Hematopoietic multipotent progenitor cell (in vitro differentiated cells): Measurements from ENCODE around the gene ARHGAP23. TPM values are rescaled to one million over a fixed set of nuclear protein-coding genes. Genes with fewer than 3 reads are reported as not detected.
A peak's percentile ranks its signal among the peaks of the same experiment; 100 is the strongest.
"Not testable (repeated sequence)": the region's sequence is repeated elsewhere in the genome, so short reads cannot be mapped to it uniquely, and the experiment has no call there.

Experiments used
- DNase-seq, 3 donors: peaks; one replicate each; pipeline ENCODE4 v3.0.0-alpha.2; 2011 to 2015; ENCODE audit warnings: low read depth in 2 of 3, low spot score in 2 of 3
- total RNA-seq: library from RNA; depleted of rRNA; stranded (reverse); fragments of >200 nt; gene quantifications from one replicate; pipeline ENCODE4 v1.2.3, GENCODE V29; 2012

The ARHGAP23 gene
- total RNA-seq, 1 donor, result 16.4 TPM

GRCh38 chr17:38511150-38512108 is 83.2 kb downstream of the ARHGAP23 start:
- peak in 1 of 3 donors; percentile 29 for DNase-seq

GRCh38 chr17:38512473-38513058 is 84.3 kb downstream of the ARHGAP23 start:
- DNase-seq, result no peak

GRCh38 chr17:38526526-38526925 is 98.3 kb downstream of the ARHGAP23 start:
- DNase-seq, result not testable (repeated sequence)

- not testable (repeated sequence) for DNase-seq
These were observed 99.9 kb downstream of the ARHGAP23 start for GRCh38 chr17:38528141-38528540.

- not testable (repeated sequence) for DNase-seq
These were observed 102.6 kb downstream of the ARHGAP23 start for GRCh38 chr17:38530856-38531255.

- DNase-seq, result not testable (repeated sequence)
These were observed 103.5 kb downstream of the ARHGAP23 start for GRCh38 chr17:38531761-38532160.

GRCh38 chr17:38532451-38532850 is 104.2 kb downstream of the ARHGAP23 start:
- no peak for DNase-seq

- DNase-seq, result no peak
These were observed 105.0 kb downstream of the ARHGAP23 start for GRCh38 chr17:38533241-38533640.

- no peak for DNase-seq
These were observed 105.7 kb downstream of the ARHGAP23 start for GRCh38 chr17:38533866-38534497.

GRCh38 chr17:38534498-38534885 is 106.2 kb downstream of the ARHGAP23 start:
- no peak for DNase-seq

GRCh38 chr17:38535886-38536285 is 107.6 kb downstream of the ARHGAP23 start:
- no peak for DNase-seq

- DNase-seq, result no peak
These were observed 108.4 kb downstream of the ARHGAP23 start for GRCh38 chr17:38536661-38537060.

GRCh38 chr17:38538906-38539305 is 110.6 kb downstream of the ARHGAP23 start:
- no peak for DNase-seq

GRCh38 chr17:38539386-38539785 is 111.1 kb downstream of the ARHGAP23 start:
- no peak for DNase-seq

GRCh38 chr17:38540514-38541045 is 112.3 kb downstream of the ARHGAP23 start:
- no peak for DNase-seq

GRCh38 chr17:38541281-38541680 is 113.0 kb downstream of the ARHGAP23 start:
- DNase-seq, result no peak

GRCh38 chr17:38542286-38542685 is 114.0 kb downstream of the ARHGAP23 start:
- no peak for DNase-seq

- no peak for DNase-seq
These were observed 115.3 kb downstream of the ARHGAP23 start for GRCh38 chr17:38543403-38544174.

- no peak for DNase-seq
These were observed 116.0 kb downstream of the ARHGAP23 start for GRCh38 chr17:38544175-38544838.

- no peak for DNase-seq
These were observed 116.6 kb downstream of the ARHGAP23 start for GRCh38 chr17:38544839-38545209.
